Measurements from ENCODE around the gene SLC2A1.

The SLC2A1 gene

DNA sequence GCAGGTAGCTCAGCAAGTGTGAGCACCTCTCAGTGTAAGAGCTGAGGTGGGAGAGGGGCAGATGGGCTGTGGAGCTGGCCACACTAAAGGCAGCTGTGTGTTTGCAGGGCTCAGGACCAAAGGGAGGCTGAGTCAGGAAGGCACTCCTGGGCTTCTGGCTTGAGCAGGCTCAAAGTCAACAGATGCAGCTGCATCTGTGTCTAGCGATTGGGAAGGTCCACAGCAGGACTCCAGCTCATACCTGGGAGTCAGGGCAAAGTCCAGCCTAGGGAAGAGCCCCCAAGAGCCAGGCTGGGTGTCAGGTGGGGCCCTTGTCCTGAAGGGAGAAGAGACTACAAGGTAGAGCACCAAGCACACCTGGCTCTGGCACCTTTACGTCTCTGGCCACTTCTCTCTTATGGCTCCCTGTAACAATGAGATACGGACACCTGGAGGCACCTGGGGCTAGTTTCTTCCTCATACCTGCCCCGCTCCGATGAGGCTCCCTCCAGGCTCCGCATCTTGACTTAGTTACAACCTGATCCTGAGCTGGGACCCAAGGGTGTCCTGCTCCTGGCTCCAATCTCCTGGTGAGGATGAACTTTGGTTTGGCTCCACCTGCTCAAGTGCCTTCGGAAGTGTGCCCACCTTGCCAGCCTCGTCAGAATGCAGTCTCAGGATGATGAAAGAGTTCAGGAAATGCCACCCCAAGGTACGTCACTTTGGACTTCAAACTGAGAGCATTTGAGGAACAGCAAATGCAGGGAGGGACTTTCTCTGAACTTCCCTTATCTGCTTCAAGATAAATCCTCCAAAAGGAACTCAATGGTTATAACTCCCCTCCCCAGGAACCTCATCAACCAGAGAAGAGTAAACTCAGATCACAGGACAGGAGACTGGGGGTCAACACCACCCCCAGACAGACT, 21.5 kb upstream of the SLC2A1 start:
- no peak for DNase-seq (ENCODE audit: low read depth)

DNA sequence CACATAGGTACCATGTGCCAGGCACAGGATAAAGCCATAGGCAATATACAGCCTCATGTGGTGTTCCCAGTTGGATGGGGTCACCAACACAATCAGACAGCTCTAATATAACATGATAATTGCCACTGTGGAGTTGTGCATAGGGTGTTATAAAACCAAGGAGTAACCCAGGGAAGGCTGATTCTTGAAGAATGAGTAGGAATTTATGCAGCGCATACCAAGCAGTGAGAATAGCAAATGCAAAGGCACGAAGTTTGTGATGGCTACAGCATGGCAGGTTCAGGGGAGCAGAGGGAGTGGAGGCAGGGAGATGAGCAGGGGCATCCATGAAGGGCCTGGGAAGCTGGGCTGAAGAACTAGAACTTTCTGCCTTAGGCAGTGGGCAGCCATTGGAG, 20.4 kb upstream of the SLC2A1 start:
- DNase-seq (ENCODE audit: low read depth) = no peak

DNA sequence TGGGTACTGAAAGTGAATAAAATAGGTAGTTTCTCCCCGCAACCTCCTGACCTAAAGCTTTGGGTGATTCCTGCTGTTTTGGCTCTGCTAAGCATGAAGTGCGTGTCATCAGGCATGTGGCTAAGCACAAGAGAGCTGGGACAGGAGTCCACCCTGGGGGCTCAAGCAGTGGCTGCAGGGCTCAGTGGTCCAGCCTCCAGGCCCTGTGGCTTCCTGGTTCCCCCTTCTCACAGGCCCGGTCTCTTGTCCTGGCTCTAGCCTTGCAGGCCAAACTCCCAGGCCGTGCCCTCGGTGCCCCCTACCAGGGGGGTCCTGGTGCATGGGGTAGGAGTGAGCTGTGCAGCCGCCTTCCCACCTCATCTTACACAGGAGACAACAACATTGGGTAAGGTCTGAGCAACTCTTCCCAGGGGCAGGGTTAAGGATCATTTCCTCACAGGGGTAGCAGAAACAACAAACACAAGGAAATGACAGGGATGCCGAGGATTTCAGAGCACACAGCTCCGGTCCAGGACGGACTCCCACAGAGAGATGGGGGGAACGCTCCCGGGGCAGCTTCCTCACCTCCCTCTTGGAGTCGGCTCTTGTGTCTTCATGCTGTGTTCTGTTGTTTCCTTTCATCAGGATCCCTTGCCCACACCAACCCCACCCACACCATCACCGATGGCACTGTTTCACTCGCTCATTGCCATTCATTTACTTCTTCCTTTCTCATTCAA, 19.8 kb upstream of the SLC2A1 start:
- no peak for DNase-seq (ENCODE audit: low read depth)

GRCh38 chr1:42977653-42978052, 19.0 kb upstream of the SLC2A1 start:
- DNase-seq (ENCODE audit: low read depth) = no peak

DNA sequence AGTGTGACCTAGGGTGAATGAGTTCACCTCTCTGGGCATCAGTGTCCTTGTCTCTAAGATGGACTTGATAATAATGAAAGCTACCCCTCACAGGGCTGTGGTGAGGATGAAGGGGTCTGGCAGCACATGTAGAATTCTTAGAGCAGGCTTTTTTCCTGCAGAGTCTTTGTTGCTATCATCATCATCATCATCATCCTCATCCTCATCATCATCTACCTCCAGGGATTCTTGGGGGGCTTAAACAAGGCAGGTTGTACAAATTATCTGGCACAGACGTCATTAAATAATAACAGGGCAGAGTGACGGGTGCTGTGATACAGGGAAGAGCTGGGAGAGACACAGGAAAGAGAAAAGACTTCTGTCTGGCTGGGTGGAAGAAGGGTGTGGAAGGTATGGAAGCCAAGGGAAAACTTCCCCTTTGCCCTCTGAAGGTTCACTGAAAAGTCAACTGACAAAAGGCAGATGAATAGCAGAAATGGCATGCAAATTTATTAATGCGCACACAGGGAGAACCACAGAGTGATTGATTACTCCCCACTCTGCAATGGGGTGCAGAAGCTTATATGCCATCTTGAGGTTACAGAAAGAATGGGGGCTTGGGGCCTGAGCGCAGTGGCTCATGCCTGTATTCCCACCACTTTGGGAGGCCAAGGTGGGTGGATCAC, 17.0 kb upstream of the SLC2A1 start:
- no peak for DNase-seq (ENCODE audit: low read depth)

- no peak for DNase-seq (ENCODE audit: low read depth)
These were observed 16.2 kb upstream of the SLC2A1 start for GRCh38 chr1:42974767-42975437.

- no peak for DNase-seq (ENCODE audit: low read depth)
These were observed 15.1 kb upstream of the SLC2A1 start for GRCh38 chr1:42973799-42974198.

DNA sequence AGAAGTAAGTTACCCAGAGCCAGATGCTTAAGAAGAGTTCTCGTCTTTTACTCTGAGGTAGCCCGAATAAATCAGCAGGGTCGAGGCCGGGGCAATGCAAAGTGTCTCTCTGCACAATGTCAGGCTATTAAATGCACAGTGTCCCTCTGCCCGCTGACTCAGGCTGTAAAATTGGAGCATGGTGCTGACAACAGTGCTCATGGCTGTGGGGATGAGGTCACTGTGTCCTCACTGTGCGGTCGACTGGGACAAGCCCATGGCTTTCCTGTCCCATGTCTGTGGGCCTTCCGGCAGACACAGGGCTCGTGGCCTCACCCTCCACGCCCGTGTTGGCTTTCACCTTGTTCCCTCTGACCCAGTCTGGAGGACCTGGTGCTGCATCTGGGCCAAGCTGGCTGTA, 14.6 kb upstream of the SLC2A1 start:
- DNase-seq (ENCODE audit: low read depth) = no peak

DNA sequence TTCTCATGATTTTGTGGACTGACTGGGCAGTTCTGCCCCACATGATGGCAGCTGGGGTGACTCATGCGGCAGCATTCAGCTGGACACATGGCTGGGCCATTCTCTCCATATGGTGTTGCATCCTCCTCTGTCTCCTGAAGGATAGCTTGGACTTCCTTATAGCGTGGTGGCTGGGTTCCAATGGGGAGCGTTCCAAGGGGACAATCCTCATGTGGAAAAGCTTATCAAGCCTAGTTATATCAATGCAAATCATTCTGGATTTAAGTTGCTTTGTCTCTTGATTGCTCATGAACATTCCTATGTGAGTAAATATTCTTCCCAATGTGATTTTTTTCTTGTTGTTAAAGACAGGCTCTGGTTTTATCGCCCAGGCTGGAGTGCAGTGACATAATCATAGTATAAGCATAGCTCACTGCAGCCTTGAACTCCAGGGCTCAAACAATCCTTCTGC, 13.2 kb upstream of the SLC2A1 start:
- DNase-seq (ENCODE audit: low read depth) = no peak

DNA sequence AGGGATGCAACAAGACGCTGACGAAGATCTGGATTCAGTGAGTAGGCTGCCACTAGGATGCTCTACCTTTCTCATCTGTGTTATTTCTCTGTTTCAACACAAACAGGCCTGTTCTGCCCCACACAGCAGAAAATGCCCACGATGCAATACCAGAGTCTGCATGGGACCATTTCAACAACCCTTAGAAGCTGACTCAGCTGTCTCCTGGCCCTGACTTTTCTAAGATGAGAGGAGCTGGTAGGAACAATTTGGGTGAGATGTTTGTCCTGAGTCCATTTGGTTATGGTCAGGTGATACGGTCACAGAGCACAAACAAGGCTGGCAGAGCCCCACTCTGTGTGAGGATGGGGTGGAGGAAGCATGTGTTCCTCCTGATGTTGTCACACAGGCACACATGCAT, 11.5 kb upstream of the SLC2A1 start:
- no peak for DNase-seq (ENCODE audit: low read depth)

GRCh38 chr1:42968654-42969053, 10.0 kb upstream of the SLC2A1 start:
- DNase-seq (ENCODE audit: low read depth) = no peak

DNA sequence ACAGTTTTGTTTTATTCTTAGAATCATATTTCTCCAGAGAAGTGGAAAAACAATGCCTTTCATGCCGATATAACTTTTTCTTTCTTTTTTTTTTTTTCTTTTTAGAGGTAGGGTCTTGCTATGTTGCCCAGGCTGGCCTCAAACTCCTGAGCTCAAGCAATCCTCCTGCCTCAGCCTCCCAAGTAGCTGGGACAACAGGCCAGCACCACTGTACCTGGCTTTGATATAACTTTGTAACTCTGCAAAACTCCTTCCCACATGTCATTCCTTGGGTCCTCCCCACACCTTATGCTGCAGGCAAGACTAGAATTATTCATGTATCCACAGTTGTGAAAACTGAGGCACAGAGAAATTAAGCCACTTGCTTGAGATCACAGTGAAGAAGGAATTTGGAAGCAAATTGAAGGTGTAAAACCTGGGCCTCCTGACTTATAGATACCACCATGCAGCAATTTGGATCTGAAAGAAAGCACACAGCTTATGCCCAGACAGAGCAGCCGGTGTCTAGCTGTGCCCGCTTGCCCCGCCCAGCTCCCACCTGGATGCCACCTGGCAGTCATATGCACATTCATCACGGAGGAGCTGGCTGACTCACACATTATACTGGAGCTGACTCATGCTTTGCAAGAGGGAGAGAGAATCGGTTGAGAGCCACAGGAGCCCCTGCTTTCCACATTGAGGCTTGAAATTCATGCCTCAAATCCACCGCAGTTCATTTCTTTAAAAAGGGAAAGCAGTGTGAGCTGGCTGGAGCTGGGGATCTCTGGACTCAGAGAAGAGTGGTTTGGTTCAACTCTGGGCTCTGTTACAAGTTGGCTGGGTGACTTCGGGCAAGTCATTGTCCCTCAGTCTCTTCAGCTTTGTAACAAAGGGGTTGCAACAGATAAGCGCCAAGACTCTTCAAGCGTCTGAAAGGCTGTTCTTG, 8.3 kb upstream of the SLC2A1 start:
- DNase-seq (ENCODE audit: low read depth) = no peak

GRCh38 chr1:42965378-42965777, 6.7 kb upstream of the SLC2A1 start:
- no peak for DNase-seq (ENCODE audit: low read depth)

GRCh38 chr1:42964044-42964812, 5.6 kb upstream of the SLC2A1 start:
- no peak for DNase-seq (ENCODE audit: low read depth)

DNA sequence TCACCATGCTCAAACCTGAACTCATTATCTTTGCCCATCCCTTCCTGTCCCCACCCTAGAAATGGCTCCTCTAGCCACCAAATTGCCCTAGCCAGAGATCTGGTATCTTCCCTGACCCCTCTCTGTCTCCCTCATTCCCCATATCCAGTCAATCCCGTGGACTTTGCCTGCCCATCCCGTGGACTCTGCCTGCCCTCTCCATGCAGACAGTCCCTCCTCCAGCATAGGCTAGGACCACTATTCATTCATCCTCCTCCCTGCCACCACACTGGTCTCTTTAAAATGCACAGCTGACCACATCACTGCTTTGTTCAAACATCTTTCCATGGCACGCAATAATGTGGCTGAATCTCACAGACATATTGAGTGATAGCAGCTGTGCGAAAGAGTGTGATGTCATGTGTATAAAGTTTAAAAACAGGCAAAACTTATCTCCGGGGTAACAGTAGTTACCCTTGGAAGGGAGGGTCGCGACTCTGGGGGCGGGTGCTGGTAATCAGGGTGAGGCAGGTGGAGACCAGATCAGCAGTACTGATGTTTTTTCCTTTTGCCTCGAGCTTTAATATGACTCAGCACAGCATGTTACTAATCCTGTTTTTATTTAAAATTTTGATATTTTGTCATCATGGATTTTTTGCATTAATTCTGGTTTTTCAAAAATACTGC, 4.8 kb upstream of the SLC2A1 start:
- no peak for DNase-seq (ENCODE audit: low read depth)

DNA sequence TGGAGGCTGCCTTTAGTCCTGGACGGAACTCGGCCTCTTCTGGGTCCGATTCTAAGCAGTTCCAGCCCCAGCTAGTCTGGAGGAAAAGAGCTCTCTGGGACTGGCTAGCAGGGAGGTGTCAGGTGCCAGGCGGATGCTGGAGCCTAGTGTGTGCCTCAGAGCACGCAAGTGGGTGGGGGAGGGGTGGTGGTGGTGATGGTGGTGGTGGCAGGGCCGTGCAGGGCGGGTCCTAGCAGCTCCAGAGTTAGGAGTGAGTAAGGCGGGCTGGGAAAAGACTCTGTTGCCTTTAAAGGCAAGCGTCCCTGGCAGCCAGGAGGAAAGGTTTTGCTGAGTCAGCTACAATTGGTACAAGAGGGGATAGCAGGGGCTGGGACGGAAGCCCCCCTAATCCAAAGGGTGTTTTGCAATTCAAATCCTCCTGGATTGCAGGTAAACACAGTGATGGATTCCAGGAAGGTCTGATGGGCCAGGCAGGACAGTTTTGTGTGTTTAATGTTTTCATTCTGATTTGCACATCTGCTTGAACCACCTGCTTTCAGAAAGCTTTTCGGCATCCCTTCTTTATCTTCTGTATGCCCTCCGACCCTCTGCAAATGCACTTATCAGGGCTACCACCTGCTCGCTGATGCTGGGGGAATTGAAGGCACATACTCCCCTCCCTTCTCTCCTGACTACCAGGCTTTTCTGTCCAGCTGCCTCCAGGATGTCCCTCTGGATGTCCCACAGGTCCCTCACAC, 4.1 kb upstream of the SLC2A1 start:
- DNase-seq (ENCODE audit: low read depth) = no peak

GRCh38 chr1:42961312-42962091, 2.8 kb upstream of the SLC2A1 start:
- no peak for DNase-seq (ENCODE audit: low read depth)

DNA sequence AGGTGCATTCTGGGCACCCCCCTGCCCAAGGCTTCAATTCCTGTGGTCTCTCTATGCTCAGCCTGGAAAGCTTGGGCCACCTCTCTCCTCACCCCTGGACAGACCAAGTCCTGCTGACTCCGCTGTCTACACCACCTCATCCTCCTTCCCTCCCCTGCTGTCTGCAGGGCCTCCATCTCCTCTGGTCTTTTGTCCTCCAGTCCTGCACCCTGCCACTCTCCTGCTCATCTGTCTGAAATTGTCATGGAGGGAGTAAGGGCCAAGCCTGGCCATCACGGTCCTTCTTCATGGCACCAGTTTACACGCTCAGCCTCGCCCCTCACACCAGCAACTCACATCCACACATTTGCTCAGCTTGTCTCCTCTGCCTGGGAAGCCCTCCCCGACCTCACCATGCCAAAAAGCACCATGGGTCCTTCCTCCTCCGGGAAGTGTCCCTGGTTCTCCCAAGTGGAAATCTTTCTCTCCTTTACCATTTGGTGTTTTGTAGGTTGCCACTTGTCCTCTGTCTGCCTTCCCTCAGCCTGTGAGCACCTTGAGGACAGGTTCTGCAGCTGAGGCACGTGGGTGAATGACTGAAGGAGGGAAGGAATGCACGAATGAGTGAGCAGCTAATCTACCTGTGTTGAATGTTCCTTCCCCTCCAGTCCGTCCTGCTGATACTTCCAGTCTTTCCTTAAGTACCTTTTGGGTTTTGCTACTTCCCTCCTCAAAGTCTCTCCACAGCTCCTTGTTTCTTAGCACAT, 2.1 kb upstream of the SLC2A1 start:
- no peak for DNase-seq (ENCODE audit: low read depth)

Measured in activated gamma-delta T cell treated with anti-CD3 and anti-CD28 coated beads, Interleukin-2, amount 50 U/mL, for 16 hours (primary cell).